Renal cortex interstitium (tissue), 11 donors: ENCODE results near the gene MEGF6. TPM values are rescaled to one million over a fixed set of nuclear protein-coding genes. Genes with fewer than 3 reads are reported as not detected.

Source experiments
- DNase-seq, 11 donors: peaks; one replicate each; pipeline ENCODE4 v3.0.0-alpha.2; 2013; ENCODE audit warnings: low read depth in 9 of 11, low spot score in 4 of 11; ENCODE audit errors: extremely low read depth in 1 of 11
- polyA plus RNA-seq, 3 donors: library from polyadenylated mRNA; unstranded; fragments of 120-200 nt; gene quantifications; one replicate each; pipeline ENCODE4 v1.2.1, GENCODE V29; 2013; ENCODE audit not compliant: insufficient read length in 3 of 3

Gene MEGF6
- polyA plus RNA-seq, 3 donors = 8.5 to 15.3 (median 14.6) TPM

DNA sequence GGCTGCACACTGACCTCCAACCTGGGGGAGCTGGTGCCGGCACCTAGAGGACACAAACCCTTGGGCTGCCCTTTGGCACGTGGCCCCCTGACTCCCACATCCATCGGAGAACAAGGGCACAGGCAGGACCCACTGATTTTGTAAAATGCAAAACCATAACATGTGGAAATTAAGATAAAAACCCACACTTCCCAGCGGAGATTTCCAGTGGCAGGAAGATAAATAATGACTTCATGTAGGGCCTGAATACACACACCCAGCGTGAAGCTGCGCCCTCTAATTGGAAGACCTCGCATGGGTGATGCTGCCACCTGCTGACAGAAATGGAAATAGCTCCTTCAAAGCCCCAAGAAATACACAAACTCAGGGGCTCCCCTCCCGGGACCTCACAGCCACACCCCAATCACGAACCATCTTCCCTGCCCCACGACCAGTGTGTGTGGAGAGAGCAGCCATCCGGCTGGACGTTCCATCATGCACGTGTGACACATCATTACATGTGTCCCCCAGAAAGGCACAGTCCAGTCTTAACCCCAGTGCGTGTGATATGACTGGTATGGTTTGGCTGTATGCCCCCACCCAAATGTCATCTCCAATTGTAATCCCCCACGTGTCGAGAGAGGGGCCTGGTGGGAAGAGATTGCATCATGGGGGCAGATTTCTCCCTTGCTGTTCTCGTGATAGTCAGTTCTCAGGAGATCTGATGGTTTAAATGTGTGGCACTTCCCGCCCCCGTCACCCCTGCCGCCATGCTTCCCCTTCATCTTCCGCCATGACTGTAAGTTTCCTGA, 7.8 kb upstream of the MEGF6 start:
- DNase-seq = peak in 1 of 11 donors; percentile 66

DNA sequence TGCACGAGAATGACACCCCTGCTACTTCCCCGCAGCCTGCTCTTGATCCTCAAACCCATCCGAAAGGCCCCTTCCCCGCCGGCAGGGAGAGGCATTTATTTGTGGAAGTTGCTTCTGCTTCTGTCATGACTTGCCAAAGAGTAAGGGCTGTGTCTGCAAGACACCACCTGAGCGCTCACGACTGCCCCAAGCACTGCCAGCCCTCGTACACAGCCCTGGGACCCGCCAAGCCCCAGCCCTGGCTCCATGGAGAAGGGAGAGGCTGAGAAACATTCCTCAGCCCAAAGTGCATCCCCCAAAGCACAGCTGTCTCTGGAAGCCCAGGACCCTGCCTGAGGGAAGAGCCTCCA, 7.2 kb upstream of the MEGF6 start:
- DNase-seq = no peak

DNA sequence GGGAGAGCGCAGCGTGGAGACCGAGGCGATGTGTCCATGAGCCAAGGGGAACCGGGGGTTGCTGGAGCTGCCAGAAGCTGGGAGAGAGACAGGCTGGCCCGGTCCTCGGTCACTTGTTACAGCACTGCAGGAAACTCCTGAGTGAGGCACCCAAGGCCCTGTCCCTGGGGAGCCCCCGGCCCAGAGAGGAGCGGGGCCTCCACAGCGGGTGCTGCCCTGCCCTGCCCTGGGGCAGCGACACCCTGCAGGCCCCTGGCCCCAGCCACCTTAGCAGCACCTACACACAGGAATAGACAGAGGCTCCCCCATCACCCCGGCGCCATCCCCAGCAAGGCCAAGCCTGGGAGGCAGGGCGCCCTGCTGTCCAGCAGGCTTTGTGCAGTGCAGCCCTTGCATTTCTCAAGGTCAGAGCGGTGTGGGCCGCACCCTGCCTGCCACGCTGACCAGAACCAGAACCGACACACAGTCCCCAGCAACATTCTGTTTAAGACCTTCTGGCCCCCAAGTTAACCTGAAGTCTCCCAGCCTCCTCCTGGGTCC, 6.6 kb upstream of the MEGF6 start:
- no peak for DNase-seq

DNA sequence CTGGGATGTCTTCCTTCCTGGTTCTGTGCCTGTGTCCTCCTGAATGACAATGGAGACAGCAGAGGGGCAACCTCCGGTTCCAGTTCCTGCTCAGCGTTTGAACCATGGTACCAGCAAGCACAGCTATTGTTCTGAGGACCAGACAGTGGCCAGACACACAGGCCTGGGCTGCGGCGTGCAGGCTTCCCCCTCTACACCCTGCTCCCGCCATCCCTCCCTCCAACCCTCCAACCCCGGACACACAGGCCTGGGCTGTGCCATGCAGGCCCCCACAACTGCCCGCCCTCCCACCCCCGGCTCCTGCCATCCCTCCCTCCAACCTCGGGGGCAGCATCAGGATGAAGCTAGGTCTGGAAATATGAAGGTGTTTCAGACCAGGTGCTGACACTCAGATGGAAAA, 5.6 kb upstream of the MEGF6 start:
- no peak for DNase-seq

DNA sequence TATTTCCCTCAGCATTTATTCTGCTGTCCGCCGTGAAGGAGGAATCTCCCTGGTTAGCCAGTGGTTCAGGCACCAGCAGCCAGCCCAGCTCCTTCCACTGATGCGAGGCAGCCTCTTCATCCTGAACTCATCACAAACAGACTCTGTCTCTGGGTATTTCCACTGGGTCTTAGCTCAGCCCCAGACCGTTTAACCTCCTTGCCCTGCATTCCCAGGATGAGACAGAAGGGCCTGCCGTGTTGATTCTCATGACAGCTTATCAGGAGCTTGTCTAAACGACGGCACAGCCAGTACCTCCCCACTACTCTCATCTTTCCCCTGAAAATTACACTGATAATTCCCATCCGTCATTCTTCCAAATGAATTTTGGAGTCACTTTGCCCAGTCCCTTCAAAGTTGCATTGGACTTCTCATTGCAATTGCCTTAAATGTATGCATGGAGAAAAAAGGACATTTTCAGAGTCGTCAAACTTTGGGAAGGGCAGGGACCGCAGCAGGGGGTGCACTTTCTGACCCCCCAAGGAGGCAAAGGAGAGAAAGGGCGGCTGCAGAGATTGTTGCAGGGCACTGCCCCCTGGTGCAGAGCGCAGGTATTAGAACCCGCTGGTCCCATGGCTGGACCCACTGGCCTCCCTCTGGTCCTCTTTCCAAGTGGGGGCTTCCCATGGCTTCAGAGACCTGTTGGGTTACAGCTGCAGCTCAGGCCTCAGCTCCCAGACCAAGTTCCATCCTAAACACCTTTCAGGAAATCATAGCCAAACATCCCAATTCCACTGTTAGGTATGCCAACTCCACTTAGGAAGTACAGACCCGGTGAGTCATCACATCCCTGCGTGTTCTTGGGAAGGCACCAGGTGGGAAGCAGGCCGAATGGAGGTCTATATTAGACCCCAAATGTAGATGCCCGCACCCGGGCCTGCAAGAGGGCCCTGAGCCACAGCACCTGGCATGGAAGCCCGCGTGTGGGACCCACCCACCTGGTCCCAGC, 3.7 kb upstream of the MEGF6 start:
- no peak for DNase-seq

DNA sequence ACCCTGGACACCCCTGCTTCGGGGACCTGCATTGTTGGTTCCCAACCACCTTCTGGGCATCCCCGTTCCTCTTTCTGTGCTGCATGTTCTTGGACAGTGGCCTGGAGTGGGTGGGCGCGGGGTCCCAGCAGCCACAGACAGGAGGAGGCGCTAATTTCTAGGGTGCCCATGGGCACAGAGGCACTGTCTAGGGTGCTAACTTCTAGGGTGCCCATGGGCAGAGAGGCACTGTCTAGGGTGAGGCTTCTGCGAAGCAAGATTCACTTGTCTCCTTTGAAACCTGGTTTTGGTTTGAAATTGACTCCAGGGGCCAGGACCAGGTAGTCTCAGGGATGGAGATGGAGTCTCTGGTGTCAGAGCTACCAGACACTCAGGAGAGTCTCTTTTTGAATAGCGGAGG, 815 bp upstream of the MEGF6 start:
- no peak for DNase-seq

DNA sequence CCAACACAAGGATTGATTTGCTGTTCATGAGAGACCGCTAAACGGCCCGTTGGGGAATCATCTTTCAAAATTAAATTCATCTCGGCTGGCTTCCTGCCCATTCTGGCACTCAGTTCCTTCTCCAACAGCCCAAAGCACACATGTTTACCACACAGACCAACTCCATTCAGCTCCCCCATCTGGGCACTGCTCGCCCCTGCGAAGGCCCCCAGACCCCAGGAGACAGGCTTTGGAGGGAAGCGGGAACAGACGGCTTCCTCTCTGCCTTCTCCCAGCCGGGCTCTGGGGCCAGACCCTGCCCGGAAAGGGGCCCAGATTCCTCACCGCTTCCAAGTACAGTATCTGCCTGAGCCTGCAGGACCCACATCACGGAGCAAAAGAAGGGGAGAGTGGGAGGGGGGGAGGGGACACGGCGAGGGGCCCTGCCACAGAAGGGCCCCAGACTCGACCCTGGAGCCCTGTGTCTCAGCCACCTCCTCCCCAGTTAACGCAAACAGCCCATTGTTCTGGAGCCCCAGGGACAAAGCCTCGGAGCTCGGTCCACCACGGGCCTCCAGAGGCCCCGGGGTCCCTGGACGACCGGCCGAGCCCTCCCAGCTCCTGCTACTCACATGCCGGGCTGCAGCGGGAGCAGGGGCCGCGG, 660 bp downstream of the MEGF6 start:
- DNase-seq = no peak

DNA sequence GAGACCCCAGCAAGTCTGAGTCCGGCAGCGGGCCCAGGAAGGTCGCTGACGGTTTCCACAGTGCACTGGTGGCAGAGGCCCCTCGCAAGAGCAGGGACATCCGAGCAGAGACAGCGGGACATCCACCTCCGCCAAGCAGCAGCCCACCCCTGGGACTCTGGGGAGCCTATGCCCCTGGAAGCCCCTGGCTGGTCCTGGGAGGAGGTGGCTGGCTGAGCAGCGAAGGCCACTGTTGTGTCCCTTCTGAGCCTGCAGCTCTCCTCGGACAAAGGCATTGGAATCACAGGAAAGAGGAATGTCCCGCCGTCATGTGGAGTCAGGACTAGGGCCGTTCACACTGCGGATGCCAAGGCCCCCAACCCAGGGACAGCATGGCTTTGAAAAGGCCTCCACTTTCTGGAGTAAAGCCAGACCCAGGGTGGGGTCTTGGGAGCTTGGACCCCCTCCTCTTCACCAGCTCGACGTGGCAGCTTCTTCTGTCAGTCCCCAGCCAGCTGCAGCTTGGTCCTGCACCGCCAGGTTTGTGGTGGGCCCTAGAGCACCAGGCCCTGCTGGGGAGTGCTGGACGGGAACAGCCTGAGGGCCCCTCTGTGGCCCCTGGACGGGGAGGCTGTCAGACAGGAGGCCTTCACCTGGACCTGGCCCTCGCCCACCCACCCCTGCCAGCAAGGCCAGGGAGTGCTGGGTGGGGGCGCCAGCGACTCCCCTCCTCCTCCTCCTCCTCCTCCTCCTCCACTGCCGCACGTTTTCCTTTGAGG, 1.4 kb downstream of the MEGF6 start:
- DNase-seq = no peak

DNA sequence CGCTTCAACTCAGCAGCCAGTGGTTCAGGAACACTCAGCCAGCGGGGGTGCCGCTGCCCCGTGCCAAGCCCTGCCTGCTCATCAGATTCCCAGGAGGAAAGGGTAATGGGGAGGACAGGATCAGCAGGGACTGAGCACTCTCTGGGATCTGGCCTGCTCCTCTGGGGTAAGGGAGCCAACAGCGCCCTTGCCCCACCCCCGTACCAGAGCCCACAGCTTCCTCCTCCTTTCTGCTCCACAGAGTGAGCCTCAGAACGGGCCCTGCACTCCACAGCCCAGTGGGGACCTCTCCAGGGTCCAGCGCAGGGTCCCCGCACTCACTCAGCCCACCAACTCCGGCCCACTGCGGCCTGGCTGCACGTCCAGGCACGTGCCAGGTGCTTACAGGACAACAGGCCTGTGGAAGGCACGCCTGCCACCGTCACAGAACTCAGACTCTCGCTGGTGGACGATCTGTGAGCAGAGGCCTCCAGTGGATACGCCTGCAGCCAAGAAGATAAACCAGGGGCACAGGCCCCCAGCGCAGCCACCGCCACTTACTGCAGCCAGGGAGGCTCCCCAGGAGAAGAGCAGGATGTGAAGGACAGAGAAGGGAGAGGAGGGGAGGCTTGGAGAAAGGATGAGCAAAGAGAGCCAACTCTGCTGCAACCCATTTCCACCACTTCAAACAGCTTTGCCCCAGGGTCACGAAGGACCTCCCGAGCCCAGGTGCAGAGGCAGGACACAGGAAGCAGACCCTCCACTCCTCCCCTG, 2.1 kb downstream of the MEGF6 start:
- DNase-seq = no peak

DNA sequence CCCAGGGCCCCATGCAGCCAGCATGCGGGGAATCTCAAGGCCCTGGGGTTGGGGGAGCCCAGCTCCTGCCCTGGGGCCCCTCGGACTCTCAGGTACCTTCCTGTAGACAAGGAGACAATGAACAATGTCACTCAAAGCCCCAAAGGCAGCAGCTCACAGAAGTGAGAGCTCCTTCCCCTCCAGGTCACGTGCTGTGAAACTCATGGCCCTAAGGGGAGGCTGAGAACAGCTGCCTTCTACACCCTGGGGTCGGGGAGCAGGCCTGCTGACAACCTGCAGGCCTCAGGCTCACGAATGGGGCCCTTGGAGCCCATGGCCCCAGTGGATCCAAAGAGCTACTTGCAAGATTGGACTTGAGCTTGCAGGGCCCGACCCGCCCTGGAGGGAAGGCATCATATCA, 3.2 kb downstream of the MEGF6 start:
- DNase-seq = no peak

DNA sequence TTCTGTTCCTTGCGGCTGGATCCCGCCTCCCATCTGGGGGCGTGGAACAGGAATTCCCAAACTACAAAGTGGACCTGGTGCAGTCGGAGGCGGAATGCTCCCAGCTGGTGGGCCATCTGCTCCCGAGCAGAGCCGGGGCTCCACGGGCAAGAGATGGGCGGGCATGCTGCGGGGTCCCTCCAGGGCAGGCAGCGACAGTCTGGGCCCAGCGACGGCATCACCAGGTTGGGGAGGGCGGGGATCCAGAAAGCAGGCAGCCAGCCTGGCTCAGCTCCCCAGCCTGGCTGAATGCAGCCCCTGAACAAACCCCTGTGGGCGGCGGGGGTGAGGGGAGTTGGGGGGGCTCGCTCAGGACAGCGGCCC, 3.6 kb downstream of the MEGF6 start:
- no peak for DNase-seq

DNA sequence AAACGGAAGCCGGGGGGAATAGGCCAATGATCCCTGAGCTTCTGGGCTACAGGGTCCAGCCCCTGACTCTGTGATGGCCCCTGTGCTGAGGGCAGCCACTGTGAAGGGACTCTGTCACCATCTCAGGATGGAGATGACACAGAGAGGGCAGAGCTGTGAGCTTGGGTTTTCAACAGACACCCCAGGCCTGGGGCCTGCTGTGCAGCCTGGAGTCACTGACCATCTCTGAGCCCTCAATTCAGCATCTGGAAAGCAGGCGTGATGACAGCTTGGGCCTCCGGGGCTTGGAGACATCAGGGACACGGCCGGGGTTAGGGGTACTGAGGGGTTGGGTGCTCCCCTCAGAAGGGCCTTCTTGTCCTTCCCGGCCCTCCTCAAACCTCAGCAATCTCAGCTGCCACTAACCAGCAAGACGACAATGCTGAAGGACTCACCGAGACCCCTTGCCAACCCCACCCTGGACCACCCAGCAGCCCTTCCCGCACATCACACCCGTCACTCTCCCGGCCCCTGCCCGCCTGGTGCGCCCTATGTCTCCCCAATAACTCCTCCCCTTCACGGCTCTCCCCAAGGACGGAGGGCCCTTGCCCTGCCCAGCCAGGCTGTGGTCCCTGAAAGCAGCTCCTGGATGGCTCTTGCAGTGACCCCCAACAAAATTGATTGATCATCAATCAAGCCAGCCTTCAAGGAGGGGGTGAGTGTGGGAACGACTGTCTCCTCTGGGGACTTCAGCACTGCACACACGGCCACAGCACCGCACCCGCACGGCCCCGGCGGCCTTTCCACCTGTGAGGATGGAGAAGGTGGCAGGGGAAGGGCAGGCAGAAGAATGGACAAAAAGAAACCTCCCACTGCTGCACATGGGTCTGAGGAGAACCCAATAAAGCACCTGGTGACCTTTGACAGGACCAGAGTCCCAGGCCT, 4.3 kb downstream of the MEGF6 start:
- no peak for DNase-seq

DNA sequence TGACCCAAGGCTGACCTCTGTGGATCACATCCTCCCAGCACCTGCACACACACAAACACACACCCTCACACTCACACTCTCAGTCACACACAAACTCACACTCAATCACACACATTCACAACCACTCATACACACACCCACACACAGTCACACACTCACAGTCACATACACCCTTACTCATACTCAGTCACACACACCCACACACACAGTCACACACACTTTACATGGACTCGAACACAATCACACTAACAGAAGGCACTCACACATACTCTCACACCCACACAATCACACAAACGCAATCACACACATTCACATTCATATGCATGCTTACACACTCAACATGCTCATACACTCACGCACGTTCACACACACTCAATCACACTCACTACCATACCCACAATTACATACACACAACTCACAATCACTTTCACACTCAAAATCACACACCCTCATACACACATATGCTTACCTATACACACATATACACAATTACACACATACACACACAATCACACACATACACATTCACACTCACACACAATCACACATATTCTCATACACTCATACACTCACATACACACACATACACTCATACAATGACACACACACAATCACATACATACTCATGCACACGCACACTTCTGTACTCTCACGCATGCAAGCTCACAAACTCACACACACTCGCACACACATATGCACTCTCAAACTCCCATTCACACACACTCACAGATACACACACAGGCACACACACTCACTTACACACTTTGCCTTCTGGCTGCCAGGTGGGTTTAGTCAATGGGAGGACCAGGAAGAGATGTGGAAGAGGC, 6.1 kb downstream of the MEGF6 start:
- no peak for DNase-seq

DNA sequence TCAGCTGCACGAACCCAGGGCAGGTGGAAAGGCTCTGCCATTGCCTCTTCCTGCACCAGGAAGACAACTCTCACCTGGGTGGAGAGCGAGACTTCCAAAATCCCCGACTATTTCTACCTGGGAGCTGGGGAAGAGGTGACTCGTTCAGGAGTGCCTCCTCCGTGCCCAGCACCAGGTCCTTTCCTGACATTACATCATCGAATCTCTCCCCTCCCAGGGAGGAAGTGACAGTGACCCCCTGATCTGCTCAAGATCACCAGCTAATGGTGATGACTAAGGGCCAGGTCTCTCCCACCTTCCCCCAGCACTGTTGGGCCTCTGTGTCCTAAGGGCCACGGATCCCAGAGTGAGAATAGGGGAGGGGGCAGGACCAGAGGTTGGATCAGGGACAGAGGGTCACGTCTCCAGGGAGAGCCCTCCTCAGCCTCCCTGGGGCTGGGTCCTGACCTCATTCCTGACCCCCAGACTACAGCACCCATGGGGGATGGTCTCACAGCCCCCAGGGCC, 6.8 kb downstream of the MEGF6 start:
- no peak for DNase-seq

DNA sequence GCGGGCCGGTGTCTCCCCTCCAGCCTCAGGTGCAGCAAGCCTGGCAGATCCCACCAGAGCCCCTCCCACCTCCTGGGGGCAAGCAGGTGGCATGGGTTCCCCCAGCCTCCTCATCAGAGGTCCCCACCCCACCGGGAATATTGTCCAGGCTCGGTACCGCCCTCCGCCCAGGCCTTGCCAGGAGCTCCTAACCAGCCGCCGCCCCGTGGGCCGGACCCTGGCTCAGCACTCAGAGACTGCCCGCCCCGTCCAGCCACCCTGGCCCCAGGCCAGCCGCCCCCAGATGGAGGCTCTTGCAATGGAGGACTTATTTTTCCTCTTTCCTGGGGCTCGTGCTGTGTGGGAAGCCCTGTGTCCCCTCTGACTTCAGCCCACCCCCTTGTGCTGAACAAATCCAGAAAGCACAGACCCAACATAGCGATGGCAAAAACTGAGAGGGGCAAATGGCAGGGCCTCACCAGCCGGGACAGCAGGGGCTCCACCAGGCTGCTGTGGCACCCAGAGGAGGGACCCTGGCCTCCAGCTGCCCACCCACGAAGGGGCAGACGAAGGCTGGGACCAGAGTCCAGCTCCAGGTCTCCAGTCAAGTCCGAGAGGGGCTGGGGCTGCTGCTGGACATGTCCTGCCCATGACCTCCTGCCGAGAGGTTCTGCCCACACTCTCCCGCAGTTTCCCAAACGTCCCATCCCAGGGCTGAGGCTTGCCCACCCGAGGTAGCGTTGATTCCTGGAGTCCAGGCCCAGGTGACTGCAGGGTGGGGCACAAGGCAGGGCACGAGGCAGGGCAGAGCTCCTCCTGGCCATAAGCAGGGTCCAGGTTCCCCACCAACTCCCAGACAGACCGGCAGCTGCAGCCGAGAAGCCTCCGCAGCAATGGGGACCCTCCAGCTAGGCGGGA, 7.5 kb downstream of the MEGF6 start:
- DNase-seq = no peak
